ENCODE results near the gene RAD51.

Gene RAD51

DNA sequence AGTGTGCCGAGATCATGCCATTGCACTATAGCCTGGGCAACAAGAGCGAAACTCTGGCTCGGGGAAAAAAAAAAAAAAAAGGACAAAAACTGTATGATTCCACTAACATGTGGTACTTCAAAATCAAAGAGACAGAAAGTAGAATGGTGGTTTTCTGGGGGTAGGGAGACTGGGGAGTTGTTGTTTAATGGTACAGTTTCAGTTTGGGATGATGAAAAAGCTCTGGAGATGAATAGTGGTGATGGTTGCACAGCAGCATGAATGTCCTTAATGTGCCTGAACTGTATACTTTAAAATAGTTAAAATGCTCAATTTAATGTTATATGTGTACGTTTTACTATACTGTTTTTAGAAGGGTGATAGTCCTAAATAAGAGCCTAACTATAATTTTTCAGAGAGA, 27.4 kb downstream of the RAD51 start:
- no peak for DNase-seq (ENCODE audit: low read depth)

DNA sequence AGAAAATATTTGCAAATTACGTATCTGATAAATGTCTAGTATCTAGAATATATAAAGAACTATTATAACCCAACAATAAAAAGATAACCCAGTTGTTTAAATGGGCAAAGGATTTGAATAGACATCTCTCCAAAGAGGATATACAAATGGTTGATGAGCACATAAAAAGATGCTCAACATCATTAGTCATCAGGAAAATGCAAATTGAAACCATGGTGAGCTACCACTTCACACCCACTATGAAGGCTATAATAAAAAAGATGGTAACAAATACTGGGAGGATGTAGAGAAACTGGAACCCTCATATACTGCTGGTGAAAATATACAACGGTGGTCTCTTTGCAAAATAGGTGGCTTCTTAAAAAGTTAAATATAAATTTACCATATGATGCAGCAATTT, 28.0 kb downstream of the RAD51 start:
- DNase-seq (ENCODE audit: low read depth) = no peak

DNA sequence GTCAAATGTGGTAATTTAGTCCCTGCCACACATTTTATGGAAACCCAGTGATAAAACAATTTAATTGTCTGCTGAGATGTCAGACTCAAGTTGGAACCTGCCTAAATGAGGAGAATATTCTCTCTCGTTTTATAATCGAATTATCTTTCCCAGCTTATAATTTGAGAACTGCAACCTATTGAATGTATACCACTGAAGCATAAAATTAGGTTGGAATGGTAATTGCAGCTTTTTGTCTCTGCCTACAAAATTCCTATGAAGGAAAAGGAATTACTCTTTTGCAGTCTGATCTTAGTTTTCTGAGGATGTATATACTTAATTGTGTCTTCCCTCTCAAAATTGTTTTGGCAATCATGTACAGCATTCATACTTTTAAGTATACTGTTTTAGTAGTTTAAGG, 28.9 kb downstream of the RAD51 start:
- no peak for DNase-seq (ENCODE audit: low read depth)

DNA sequence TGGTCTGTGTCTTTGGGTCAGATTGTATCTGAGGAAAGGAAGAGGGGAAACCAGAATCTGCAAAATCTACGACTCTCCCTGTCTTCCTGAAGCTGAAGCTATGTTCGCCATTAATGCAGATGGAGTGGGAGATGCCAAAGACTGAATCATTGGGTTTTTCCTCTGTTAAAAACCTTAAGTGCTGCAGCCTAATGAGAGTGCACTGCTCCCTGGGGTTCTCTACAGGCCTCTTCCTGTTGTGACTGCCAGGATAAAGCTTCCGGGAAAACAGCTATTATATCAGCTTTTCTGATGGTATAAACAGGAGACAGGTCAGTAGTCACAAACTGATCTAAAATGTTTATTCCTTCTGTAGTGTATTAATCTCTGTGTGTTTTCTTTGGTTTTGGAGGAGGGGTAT, 36.1 kb downstream of the RAD51 start:
- DNase-seq (ENCODE audit: low read depth) = no peak

DNA sequence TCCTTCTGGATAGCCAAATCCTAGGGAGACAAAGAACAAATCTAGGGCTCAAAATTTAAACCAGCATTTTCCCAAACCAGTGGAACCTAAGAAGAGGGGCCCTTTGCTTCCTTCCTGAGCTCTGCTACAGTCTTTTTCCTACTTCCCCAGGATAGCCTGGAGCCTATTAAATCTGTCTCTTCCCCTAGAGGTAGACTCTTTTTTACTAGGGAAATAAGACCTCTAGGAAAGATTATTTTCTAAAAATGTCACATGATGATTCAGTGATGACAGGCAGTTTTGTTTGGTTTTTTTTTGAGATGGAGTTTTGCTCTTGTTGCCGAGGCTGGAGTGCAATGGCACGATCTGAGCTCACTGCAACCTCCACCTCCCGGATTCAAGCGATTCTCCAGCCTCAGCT, 41.6 kb downstream of the RAD51 start:
- no peak for DNase-seq (ENCODE audit: low read depth)

DNA sequence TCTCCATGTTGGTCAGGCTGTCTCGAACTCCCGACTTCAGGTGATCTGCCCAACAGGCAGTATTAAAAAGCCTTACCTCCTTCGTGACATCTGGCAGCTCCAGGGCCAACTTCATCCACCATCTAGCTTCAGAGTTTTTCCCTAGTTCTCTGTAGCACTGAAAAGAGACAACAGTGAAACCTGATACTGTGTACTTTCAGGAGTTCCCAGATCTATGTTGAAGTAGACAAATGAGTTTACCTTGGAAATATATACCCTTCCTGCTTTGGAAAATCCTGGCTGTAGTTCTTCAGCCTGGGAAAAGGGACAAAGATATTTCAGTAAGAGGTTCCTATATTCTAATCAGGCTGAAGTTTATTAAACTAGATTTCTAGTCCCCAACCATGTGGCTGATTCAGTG, 42.1 kb downstream of the RAD51 start:
- no peak for DNase-seq (ENCODE audit: low read depth)

DNA sequence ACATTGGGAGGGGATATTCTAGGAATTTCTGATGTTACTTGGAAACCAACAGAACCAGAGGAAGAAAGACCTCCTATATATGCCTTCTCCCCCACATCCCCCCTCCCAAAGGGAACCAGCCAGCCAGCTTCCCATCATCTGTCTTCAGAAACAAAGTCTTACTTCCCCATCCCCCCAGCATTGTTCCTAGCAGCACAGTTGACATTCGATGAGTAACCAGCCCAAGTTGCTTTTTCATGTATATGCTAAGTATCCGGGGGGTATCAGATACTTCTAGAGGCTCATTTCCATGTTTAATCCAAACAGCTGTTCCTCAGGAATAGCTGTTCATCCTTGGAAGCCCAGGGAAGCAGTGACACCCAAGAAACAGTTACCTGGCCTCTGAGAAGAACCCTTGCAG, 44.1 kb downstream of the RAD51 start:
- DNase-seq (ENCODE audit: low read depth) = no peak

DNA sequence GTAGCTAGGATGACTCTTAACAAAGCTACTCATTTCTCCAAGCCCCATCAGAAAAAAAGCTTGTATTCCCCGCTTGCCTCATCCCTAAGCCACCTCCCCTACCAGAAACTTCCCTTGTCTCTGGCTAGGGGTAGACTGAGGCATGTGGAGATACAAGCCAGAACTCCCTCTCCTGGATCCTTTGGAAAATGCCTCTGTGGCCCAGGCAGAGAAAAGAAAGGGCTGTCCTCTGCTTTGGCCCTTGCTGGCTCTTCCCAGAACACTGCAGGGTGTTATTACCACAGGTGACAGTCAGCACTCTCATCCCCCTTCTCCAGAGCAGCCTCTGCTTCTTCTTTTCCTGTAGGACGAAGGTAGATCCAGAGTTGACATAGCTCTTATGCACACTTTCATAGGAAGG, 44.9 kb downstream of the RAD51 start:
- no peak for DNase-seq (ENCODE audit: low read depth)

DNA sequence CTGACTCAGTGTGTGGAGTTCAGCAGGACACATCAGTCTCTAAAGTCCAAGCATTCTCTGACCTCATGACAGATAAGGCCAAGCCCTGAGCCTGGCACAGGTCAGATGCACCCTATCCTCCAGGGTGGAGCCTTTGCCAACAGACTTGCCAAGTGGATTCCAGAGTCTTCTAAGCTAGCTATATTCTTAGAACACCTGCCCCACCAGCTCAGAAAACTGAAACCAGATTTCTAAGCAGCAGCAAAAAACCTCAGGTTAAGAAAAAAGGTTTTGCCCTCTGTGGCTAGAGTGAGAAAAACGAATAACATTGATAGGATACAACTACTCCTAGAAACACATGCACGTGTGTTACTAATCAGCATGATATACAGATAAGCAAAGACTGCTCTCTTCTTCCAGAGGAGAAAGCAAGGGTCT, 48.5 kb downstream of the RAD51 start:
- no peak for DNase-seq (ENCODE audit: low read depth)

DNA sequence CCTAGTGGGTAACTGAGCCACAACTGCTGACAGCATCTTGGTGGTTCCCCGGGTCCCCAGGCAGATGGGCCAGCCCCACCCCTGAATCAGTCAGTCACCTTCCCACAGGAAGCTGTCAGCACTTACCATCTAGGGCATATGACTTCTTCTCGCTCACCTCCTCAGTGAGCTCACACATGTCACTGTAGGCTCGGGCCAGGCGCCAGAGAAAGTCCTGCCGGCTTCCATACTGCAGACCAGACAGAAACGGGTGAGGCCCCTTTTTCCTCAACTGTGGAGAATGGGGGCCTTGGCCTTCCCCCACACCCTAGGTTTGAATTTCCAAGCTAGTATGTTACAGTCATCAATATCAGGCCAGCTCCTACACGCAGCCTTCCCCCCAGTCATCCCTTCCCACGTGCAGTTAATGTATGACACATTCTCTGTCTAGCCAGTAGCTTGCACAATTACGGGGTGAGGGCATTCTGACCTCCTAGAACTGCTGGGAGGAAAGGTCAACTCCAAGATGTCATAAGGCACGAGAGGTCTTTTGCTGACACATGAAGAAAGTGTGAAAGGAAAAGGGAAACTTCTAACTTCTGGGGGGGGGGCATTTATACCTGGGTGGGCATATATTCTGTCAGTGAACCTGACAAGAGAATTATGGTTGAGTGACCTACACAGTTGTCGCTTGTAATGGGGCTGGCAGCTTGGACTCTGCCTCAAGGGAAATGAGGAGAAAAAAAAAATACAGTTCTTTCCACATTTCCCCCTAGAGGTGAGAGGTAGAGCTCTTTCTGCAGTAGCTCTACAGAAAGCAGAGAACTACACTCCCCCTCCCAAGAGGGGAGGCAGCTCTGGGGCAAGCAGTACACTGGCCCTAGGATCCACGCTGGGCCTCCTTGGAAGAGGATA, 49.2 kb downstream of the RAD51 start:
- peak; percentile 63 for DNase-seq (ENCODE audit: low read depth)

DNA sequence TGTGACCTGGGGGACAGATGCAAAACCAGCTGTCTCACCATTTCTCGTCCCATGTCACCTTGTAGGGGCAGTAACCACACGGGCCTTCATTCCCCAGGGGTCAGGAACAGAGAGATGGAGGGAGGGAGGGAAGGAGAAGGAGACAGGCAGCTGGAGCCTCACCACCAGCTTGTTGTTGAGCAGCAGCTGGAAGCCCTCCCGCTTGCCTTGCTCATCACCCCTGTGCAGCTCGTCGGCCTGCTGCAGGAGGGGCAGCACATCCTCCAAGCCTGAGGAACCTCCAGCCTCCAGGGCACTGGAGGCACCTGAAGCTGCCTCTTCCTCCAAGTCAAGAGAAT, 49.8 kb downstream of the RAD51 start:
- no peak for DNase-seq (ENCODE audit: low read depth)

DNA sequence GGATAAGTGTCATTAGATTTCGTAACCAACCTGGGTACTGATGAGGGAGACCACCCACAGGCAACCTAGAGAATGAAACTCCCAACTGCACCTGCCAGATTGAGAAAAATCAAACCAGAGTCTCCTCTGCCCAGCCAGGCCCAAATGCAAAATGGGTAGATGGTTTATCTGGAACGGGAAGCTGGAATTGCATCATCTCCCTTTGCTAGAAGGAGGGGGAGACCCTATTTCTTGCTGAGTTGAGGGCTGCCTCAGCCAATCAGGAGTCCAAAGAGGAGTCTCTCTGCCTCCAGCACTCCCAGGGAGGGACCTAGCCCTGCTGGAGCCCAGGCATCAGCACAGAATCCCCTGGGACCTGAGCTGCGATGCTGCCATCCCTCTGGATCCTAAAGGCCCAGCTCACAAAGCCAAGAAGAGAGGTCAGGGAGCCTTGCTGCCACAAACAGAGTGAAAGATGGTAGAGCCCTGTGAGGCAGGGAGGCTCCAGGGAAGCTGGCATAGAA, 52.0 kb downstream of the RAD51 start:
- no peak for DNase-seq (ENCODE audit: low read depth)

DNA sequence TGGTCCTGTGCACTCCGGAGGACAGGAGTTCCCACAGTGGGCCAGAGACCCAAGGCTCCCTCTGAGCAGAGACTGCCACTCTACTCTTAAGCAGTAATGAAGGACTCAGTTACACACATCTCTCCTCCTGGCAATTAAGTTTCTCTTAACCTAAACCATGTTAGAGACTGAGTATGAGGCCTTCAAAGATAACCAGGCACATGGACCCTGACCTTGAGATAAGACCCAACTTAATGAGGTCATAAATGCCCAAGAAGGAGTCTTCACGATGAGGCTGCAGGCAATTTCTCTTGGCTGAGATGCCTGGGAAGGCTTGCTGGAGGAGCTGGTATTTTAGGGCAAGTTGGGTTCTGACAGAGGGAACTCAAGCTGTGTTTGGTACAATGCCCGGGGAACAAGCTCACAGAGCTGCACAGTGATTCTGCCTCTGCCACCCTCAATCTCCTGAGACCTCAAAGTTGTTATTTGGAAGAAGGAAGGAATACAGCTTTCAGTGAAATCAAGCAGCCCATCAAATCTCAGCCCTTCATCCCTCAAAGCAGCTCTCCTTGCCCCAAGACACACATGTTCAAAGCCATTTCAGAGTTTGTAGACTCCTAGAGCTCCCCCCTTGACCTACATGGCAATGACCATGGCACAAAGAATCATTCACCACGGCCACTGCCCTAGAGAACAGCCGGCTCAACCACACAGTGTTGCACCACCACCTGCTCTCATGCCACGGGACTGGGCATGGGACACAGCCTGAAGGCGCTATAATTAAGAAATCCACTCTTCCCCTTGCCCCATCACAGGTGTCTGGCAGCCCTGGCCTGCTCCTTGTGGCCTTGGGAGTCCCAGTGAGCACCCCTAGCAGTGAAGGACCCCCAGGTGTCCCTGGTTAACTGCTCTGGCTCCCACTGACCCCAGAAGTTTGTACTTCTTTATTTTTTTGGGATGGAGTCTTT, 53.0 kb downstream of the RAD51 start:
- no peak for DNase-seq (ENCODE audit: low read depth)

DNA sequence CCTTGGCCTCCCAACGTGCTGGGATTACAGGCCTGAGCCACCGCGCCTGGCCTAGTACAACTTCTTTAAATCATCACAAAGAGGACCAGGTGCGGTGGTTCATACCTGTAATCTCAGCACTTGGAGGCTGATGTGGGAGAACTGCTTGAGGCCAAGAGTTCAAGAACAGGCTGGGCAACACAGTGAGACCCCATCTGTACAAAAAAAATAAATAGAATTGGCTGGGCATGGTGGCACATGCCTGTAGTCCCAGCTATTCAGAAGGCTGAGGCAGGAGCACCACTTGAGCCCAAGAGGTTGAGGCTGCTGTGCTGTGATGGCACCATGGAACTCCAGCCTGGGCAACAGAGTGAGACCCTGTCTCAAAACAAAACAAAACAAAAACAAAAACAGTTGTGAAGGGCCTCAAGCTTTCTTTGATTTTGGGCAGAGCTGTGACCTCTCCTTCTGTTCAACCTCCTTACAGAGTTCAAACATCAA, 54.2 kb downstream of the RAD51 start:
- no peak for DNase-seq (ENCODE audit: low read depth)

DNA sequence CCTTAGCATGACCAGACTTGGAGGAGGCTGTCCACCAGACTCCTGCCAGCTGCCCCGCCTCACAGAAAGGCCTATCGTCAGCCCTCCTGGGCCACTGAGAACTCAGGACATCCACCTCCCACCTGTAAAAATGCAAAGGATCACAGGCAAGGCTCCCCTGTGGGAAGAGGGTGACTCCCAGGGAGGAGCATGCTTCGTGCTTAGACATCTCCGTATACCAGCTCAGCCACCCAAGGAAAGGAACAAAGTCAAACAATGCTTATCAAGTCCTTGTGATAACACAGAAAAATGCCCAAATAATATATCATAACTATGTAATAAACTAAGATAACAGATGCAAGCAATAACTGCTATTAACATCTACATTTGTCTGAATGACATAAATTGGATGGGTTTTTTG, 55.9 kb downstream of the RAD51 start:
- DNase-seq (ENCODE audit: low read depth) = no peak

DNA sequence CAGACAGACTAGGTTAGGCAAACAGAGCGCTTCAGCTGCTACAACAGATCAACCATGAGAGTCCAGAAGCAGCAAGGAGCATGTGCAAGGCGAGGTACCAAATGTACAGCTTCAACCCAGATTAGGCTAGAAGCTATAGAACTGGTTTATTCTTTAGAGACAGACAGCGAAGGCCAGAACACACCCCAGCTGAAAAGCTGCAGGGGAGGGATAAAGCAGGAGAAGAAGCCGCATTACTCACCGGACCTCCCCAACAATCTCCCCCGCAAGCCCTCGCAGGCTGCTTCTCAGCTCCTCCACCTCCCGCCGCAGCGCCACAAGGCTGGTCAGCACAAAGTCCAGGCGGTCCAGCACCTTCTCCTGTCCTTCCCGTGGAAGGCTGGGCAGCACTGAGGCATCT, 56.8 kb downstream of the RAD51 start:
- no peak for DNase-seq (ENCODE audit: low read depth)

DNA sequence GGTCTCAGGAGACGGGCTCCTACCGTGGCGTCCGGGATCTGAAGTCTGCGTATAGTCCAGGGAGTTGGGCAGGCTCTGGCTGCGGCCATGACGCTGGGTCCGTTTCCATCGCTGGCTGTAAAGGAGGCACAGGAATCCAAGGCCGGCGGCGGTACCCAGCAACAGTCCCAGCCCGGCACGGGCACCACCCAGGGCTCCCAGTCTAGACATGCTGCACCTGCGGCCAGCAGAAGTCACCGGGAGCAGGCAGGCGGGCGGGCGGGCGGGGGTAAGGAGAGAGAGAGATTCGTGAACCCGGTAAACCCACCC, 59.6 kb downstream of the RAD51 start:
- no peak for DNase-seq (ENCODE audit: low read depth)

DNA sequence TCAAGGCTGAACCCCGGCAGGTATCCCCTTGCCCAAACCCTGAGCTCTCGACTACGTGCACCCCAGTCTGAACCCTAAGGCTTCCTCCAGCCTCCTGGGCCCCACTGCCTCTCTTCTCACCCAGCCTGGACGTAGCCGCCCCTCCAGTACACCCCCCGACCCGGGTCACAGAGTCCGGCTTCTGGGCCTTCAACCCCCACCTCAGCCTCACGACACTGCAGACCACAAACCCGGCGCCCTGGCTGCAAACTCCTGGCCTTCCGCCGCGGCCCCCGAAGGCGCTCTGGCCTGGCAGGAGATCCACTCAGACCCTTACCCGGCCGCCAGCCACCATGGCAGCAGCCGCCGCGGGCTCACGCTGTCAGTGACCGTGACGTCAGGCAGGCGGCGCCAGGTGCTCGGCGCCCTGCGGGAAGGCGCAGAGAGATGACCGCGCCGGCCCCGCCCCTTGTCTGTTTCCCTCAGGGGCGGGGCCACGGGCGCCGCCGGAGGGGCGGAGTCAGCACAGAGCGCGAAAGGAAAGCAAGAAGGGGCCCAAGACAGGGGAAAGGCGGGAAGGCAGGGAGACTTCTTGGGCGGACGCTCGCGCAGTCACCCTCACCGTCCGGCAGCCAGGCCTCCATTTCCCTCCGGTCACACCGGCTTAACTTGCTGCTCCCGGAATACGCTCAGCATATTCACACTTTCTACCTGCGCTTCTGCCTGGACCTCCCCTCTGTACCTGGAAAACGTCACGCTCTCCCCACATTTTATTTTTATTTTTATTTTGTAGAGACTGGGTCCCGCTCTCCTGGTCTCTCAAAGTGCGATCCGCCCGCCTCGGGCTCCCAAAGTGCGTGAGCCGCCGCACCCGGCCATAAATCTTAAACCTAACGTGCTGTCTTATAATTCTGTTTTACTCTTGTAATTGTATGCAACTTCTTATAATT, 60.2 kb downstream of the RAD51 start, which contains the start of gene RMDN3:
TSS of gene RMDN3 (minus strand) at position 372 of the 929 bp plus-strand sequence. CDS start 471 bp downstream, outside the sequence.
- peak; percentile 83 for DNase-seq (ENCODE audit: low read depth)

DNA sequence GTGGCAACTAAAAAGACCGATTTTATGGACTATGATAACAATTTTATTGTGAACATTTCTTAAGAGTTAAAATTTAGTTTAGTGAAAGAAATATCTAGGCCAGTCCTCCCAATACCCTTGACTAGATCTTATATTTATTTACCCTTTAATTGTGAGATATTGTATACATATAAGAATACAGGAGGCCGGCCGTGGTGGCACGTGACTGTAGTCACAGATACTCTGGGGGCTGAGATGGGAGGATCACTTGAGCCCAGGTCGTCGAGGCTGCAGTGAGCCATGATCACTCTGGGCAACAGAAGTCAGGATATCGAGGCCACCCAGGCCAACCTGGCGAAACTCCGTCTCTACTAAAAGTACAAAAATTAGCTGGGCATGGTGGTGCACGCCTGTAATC, 60.8 kb downstream of the RAD51 start:
- no peak for DNase-seq (ENCODE audit: low read depth)

DNA sequence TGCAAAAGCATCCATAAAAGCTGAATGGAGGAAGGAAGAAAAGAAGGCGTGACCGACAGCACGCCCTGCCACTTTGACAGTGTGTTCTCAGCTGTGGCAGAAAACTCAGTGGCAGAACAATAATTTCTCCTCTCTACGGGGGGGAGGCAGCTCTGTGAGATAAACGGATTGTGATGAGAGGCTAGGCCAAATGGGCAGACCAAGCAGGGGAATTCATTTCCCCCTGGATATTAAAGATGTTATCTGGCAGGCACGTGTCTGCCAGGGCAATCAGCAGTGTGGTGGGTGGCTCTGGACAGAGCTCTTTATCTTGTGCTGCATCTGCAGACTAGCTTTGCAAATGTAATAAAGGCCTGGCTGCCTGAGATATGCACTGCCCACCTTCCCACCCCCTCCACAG, 62.0 kb downstream of the RAD51 start:
- DNase-seq (ENCODE audit: low read depth) = no peak

DNA sequence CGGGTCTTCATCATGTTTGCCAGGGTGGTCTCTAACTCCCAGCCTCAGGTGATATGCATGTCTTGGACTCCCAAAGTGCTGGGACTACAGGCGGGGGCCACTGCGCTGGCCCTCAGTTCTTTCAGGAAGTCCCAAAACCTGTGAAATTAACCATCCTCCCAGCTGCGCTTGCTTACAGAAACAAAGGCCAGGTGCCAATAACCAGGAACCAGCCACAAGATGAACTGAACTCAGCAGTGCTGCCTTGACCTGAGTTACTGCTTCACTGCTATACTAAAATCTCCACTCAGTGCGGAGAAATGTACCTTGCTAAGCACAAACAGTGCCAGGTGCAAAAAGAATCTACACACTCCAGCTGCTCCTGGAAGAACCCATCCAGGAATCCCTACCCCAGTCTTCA, 65.0 kb downstream of the RAD51 start:
- DNase-seq (ENCODE audit: low read depth) = no peak

Measured in T-helper 22 cell (primary cell).